GM18951 (cell line): ENCODE measurements around the gene INPP5E.

Source experiments
- POLR2A ChIP-seq: IDR thresholded peaks from 4 replicates; pipeline ENCODE4 v1.6.1; 2011; ENCODE audit warnings: mild to moderate bottlenecking; ENCODE audit not compliant: insufficient read length, insufficient read depth; ENCODE audit errors: extremely low read depth
- in situ Hi-C: fragments of 300-500 bp; cut with MboI; formaldehyde crosslinking; loops from one replicate; pipeline ENCODE4 v1.12.0; 2022; ENCODE audit warnings: low sequenced_read_pairs, mixed read lengths, inconsistent platforms; ENCODE audit not compliant: unreplicated experiment

INPP5E gene

GRCh38 chr9:136394312-136395019 lies 45.2 kb downstream of the INPP5E start:
- no peak for TF ChIP-seq POLR2A
- in situ Hi-C loops = no loop called here

- TF ChIP-seq POLR2A = no peak
- in situ Hi-C loops = no loop called here
Measured at GRCh38 chr9:136393531-136393930, 46.1 kb downstream of the INPP5E start.

- in situ Hi-C loops = no loop called here
- no peak for TF ChIP-seq POLR2A
Measured at GRCh38 chr9:136392538-136393449, 46.9 kb downstream of the INPP5E start.

GRCh38 chr9:136391737-136392537 lies 47.7 kb downstream of the INPP5E start:
- in situ Hi-C loops = no loop called here
- TF ChIP-seq POLR2A = no peak

GRCh38 chr9:136389396-136389795 lies 50.2 kb downstream of the INPP5E start:
- in situ Hi-C loops = no loop called here
- TF ChIP-seq POLR2A = no peak

- in situ Hi-C loops = no loop called here
- no peak for TF ChIP-seq POLR2A
Measured at GRCh38 chr9:136387217-136387616, 52.4 kb downstream of the INPP5E start.

GRCh38 chr9:136386018-136386417 lies 53.6 kb downstream of the INPP5E start:
- no peak for TF ChIP-seq POLR2A
- in situ Hi-C loops = no loop called here

GRCh38 chr9:136385015-136385414 lies 54.6 kb downstream of the INPP5E start:
- no peak for TF ChIP-seq POLR2A
- in situ Hi-C loops = no loop called here

GRCh38 chr9:136383436-136383835 lies 56.2 kb downstream of the INPP5E start:
- in situ Hi-C loops = no loop called here
- no peak for TF ChIP-seq POLR2A

GRCh38 chr9:136381966-136382513 lies 57.6 kb downstream of the INPP5E start:
- TF ChIP-seq POLR2A = no peak
- in situ Hi-C loops = no loop called here

GRCh38 chr9:136381311-136381710 lies 58.3 kb downstream of the INPP5E start:
- in situ Hi-C loops = no loop called here
- TF ChIP-seq POLR2A = no peak

GRCh38 chr9:136380381-136380780 lies 59.3 kb downstream of the INPP5E start:
- in situ Hi-C loops = no loop called here
- TF ChIP-seq POLR2A = no peak

- no peak for TF ChIP-seq POLR2A
- in situ Hi-C loops = no loop called here
Measured at GRCh38 chr9:136379891-136380290, 59.8 kb downstream of the INPP5E start.
